ENCODE data around the gene KIF26A. TPM values are rescaled to one million over a fixed set of nuclear protein-coding genes. Genes with fewer than 3 reads are reported as not detected.

KIF26A gene
- polyA plus RNA-seq, 1 donor: 11.7 TPM

DNA sequence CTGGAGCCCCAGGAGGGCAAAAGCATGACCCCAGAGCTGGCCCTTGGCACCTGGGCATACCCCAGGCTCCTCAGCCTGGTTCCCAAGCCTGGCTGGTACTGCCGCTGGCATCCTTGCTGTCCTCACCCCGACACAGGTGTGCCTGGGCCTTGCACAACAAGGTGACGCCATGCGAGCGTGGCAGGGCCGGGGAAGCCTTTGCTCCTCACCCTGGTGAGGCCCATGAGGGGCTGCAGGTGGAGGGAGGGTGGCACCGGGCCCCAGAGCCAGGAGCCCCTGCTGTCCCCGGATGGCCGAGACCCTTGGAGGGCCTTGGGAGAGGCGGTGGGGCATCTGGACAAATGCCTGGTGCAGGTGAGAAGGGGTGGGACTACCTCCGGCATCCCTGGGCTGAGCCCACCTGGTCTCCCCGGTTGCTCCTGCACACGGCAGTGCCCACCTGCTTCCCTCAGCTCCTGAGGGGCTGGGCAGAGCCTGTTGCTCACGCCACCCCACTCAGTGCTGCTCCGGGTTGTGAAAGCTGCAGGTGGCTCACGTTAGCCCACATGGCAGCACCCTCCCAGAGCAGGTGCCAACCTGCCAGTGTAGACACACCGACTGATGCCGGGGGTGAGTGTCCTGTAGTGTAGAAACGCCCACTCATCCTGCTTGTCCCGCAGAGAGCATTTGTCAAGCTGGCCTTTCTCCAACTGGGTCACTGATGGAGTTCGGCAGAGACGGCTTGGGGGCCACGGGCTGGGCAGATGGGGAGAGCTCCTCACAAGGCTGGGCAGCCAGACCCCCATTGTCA, 24.6 kb upstream of the KIF26A start:
- no peak for DNase-seq

DNA sequence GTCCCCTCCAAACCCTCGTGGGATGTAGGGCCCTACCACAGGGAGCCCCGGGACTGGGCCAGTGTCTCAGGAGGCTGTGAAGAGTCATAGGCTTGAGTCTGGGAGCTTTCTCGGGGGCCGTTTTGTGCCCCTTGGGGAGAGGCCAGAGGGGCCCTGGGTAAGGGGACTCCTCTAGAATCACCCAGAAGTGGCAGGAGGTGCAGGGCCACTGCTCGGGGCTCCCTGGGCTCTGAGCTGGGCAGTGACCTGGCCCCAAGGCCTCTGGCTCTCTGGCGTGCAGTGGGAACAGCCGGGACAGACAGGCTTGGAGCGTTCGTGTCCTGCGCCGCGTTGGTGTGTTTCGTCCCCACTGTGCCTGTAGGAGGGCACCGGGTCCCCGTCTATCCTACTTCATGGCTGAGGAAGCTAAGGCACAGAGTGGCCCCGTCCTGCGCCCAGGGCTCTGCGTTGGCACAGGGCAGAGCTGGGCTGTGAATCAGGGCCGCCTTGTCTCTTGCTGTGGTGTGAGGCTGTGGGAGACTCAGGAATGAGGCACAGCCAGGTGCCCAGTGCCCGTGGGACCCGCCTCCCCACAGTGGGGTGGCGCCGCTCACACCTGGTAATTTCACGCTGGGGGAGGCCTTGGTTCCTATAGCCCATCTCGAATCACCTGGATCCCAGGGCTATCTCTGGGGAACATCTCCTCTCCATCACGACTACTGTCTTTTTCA, 23.8 kb upstream of the KIF26A start:
- no peak for DNase-seq

DNA sequence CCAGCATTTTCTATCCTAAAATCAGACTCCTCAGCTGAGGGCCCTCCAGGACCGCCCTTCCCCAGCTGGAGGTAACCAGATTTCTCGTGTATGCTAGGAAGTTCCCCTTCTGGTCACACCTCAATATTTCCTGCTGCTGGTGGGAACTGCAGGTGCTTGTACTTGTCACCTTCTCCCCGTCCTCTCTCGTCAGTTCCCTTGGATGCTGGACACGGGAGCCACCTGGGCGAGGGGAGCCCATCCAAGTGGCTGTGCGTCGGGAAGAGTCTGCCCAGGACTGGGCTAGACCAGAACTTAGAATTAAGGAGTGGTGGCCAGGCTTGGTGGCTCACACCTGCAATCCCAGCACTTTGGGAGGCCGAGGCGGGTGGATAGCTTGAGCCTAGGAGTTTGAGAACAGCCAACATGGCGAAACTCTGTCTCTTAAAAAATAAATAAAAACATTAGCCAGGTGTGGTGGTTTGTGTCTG, 23.2 kb upstream of the KIF26A start:
- no peak for DNase-seq

DNA sequence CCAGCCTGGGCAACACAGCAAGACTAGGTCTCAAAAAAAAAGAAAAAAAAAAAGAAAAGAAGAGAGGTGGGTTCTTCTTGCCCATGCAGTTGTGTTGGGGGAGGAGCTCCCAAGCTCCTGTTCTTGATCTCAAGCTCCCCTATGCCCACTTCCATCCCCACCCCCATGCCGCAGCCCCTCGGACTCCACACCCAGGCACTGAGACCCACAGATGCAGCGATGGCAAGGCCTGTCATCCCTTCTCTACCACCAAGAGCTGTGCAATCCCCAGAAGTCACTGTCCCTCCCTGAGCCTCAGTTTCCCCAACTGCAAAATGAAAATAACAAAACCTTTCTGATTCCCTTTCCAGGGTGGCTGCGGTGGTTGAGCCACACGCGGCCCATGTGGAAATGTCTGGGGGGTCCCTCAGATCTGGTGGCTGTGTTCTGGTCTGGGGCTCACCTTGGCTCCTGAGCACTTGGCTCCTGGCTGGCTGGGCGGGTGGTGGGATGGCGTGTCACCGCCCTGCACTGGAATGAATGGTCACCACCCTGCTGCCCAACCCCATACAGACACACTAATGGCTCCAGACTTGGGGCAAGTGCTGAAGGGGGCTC, 22.6 kb upstream of the KIF26A start:
- no peak for DNase-seq

DNA sequence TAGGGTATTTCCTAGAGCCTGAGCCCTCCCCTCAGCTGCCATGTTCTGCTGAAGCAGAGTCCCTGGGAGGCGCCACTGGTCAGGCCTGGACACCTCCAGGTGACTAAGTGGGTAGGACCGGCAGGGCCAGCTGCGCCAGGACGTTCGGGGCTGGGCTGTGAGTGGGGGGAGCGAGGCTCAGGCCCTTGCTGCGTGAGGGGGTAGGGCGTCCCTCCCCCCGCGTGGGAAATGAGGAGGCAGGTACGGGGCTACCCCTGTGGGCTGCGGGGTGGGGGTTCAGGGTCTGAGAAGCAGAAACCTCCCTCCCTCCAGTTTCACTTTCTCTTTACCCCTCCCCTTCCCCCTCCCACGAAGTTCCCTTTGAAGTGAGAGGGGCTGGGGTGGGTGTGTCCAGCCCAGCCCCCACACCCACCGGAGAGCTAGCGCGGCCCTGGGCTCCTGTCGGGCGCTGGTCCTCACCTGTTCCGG, 22.1 kb upstream of the KIF26A start:
- no peak for DNase-seq

DNA sequence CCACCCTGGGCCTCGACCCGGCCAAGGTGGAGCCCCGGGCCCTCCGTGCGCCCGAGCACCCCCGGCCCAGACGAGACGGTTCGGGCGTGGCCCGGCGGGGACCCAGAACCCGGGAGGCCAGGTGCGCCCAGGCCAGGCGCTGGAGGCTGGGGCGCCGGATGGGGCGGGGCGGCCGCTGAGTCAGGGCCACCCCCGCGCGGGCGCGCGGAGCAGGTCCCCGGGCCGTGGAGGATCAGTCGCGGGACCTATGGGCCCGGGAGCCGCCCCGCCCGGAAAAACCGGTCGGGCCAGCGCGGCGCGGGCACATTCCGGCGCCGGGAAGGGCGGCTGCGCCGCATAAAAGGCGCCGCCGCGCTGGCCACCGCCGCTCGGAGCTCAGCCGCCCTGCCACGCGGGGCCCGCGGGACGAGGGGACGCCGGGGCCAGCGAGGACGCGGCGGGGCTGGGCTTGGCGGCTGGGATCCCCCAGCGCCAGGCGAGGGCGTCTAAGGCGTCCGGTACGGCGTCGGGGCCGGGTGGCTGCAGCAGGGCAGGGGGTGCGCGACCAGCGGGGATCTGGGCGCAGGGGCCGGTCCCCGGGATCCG, 21.5 kb upstream of the KIF26A start:
- no peak for DNase-seq

DNA sequence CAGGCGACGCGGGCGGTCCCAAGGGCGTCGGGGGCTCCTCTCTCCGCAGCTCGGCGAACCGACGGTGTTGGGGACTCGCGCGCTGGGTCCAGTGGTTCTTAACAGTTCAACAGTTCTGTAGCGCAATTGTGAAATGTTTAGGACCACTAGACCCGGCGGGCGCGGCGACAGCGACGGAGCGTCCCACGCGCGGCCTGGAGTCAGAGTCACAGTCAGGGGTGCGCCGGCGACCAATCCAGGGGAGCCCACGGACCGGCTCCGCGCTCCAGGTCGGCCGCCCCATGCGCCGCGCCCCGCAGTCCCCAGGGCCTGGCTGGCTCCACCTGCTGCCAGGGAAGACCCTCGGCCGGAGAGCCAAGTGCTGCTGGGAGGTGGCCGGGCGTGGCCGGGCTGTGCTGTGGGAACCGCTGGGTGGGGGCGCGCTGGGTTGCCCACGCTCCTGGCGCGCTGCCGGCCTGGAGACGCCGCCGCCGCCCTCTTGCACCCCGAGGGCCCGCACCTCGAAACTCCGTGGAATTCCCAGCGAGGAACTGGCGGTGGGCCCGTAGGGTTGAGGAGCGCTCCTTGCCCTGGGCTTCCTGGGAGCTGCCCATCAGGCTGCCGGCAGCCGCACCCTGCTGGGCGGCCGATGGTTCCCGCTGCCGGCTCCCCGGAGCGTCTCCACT, 20.9 kb upstream of the KIF26A start:
- no peak for DNase-seq

DNA sequence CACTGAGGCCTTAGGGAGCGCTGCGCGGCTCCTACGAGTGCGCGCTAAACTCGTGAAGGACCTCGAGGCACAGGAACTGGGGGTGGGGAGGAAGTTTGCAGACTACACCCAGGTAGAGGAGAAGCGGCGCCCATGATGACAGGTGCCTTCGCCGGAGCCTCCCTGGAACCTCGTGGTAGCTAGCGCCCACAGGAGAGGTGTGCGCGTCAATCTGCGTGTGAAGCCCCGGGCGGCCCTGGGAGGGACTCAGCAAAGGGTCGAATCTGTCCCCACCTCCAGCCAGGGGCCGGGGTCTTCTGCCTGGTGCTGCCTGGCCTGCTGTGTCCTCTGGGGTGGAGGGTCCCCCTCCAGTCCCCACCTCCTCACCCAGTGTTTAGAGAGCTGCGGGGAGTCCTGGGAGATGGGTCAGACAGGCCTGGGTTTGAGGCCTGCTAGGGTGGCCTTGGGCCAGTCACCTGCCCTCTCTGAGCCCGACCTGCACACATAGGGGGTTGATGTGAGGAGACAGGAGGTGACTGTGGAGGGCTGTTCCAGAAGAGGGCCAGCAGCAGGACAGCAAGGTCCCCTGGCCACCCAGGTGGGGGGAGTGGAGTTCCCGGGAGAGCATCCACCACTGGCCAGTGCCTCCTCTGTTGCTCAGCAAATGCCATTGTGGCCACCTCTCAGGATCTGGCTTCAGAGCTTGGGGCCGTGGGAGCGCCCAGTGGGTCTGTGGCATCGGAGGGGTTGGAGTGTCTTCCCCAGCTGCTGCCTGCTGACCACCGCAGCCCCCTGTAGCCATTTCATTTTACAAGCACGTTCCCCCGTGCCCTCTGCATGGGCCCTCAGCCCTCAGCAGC, 20.2 kb upstream of the KIF26A start:
- DNase-seq: no peak

DNA sequence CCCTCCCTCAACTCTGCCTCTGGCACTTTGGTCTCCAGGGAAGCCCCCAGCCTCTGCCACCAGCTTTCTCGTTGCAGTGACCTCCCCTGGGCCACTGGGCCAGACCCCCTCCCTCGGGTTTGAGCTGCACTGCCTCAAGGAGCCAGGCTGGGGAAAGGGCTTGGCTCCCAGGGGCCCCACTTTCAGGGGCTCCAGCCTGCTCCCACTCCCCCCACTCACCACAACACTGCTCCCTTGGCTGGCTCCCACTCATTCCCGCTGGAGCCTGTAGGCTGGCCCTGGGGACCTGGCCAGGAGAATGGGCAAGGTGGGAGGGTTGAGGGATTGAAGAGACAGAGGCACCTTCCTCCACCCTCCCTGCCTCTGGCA, 19.3 kb upstream of the KIF26A start:
- DNase-seq: no peak

DNA sequence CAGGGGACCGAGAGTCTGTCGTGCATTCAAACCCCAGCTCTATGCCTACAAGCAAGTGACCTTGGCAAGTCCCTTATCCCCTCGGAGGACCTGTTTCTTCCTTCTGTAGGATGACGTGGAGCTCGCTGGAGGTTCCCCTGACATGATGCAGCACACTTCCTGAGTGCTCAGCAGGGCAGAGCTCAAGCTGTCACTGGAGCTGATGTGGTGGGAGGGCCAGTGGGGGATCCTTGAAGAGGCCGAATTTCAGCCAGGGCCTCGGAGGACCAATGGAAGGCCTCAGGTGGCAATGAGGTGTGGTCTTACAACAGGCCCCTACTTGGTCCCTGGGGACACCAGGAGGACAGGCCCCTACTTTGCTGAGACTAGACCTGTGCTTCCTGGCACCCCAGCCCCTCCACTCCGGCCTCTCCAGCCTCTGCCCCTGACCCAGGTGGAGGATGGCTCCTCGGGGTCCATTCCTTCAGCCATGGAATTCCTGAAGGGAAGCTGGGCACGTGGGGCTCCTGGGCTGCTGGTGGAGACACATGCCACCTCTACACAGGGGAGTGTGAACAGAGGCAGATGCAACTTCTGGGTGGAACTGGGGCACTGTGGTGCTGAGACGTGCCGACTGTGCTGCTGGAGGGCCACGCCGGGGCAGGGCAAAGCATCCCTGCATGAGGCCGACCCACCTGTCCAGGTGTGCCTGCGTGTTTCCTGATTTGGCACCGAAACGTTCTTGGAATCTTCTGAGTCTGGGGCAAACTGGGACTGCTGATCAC, 18.7 kb upstream of the KIF26A start:
- no peak for DNase-seq

DNA sequence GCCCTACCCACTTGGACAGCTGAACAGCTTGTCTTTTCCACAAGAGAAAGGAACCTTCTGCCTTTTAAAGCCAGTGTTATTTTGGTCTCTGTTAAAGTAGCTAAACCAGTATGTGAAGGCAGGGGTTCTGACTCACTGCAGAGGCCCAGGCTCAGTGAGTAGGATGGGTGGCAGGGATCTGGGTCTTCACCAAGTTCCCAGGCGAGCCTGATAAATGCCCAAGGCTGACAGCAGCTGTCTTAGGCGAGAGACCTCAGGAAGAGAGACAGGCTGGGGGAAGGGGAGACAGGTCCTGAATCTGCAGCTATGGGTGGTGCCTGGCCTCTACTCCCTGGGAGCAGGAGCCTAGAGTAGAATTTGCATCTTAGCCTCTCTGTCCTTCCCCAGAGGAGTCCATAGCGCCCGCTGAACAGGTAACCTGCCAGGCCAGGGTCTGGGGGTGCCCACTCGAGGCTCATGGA, 18.1 kb upstream of the KIF26A start:
- DNase-seq: no peak

DNA sequence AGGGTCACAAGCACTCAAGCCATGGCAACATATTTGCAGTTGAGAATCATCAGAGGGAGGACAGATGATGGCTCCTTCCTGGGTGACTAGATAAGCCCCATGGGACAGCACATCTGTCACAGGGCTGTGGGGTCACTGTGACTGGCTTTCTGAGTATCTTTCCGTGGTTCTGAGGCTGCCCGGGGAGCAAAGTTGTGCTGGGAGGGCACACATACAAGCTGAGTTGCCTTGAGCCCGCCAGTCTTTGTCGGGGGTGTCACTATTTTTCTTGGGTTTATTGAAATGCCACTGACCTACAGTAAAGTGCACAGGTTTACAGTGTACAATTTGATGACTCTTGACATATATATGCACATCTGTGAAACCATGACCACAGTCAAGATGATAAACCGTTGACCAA, 17.2 kb upstream of the KIF26A start:
- DNase-seq: no peak

DNA sequence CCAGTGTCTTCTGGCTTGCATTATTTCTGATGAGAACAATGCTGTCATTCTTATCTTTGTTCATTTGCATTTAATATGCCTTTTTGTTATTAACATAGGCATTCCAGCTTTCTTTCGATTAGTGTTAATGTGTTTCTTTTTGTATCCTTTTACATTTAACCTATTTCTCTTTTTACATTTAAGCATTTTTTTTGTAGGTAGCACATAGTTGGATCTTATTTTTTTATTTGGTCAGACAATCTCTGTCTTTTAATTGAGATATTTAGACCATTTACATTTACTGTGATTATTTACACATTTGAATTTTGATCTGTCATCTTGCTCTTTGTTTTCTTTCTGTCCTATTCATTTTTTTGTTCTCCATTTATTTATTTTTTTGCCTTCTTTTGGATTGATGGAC, 14.5 kb upstream of the KIF26A start:
- DNase-seq: no peak

DNA sequence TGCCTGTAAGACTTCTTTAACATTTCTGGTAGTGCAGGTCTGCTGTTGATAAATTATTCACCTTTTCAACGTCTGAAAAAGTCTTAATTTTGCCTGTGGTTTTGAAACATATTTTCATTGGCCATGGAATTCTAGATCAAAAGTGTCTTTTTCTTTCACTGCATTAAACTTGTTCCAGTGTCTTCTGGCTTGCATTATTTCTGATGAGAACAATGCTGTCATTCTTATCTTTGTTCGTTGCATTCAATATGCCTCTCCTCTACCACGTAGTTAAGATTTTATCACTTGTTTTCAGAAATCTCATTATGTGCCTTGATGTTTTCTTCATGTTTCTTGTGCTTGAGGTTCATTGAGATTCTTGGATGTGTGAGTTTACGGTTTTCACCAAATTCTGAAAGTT, 13.4 kb upstream of the KIF26A start:
- no peak for DNase-seq

DNA sequence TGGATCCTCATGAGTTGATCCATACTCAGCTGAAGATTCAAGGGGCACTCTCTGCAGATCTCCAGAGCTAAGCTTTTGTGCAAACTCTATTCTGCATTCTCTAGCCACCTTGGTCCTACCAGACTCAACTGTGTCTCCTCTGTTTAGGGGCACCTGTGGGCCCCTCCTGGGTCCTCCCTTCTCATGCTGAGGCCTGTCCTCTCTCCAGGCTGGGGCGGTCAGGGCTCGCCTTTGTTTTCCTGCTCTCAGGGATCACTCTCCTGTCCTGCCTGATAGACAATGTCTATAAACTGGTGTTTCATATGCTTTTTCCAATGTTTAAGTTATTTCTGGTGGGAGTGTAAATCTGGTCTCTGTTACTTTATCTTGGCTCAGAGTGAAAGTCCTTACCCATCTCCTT, 11.6 kb upstream of the KIF26A start:
- no peak for DNase-seq

DNA sequence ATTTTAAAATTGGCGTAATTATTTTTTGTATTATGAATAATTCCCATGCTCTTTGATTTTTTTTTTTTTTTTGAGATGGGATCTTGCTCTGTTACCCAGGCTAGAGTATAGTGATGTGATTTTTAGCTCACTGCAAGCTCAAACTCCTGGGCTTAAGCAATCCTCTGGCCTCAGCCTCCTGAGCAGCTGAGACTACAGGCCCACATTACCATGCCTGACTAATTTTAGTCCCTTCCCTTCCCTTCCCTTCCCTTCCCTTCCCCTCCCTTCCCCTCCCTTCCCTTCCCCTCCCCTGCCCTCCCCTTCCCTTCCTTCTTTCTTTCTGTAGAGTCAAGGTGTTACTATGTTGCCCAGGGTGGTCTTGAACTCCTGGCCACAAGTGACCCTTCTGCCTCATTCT, 9.4 kb upstream of the KIF26A start:
- no peak for DNase-seq

DNA sequence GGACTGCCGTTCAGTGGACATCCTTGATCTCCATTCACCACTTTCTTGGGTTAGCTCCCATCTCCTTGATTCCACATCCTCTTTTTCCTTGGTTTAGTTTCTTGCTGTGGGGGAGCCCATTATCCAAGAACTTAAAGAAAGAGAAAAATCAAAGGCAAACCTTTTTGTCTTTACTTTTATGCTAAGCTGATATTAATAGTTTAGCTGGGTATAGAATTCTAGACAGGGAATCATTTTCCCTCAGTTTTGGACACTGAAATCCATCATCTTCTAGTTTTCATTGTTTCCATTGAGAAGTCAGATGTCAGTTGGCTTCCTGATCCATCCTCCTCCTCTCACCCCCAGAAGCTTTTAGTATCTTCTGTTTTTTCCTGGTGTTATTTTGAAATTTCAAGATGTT, 8.8 kb upstream of the KIF26A start:
- DNase-seq: no peak

DNA sequence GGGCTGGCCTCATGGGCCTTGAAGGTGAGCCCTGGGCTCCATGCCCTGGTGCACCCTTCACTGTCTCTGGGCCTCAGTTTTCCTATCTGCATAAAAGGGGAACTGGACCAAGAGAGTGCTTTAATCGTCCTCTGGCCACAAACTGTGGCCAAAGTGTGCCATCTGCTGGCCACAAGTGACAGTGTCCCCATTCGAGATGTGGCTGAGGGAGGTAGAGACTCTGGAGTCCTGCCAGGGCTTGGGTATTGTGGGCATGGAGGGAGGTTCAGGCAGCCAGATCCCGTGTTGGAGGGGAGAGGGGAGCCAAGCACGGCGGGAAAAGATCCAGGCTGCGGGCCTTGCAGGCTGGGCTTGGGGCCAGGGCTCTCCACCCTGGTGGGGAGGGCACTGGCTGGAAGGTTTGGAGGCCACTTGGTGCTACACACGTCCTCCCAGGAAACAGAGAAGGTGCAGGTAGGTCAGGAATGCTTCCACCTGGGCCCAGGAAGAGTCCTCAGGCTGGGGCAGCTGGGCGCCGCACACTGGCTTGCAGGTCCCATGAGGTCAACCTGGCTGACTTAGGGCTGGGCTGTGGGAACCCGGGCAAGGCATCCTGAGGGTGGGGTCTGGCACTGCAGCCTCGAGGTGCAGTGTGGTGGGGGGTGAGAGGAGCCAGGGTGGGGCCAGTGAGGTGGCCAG, 7.3 kb upstream of the KIF26A start:
- no peak for DNase-seq

DNA sequence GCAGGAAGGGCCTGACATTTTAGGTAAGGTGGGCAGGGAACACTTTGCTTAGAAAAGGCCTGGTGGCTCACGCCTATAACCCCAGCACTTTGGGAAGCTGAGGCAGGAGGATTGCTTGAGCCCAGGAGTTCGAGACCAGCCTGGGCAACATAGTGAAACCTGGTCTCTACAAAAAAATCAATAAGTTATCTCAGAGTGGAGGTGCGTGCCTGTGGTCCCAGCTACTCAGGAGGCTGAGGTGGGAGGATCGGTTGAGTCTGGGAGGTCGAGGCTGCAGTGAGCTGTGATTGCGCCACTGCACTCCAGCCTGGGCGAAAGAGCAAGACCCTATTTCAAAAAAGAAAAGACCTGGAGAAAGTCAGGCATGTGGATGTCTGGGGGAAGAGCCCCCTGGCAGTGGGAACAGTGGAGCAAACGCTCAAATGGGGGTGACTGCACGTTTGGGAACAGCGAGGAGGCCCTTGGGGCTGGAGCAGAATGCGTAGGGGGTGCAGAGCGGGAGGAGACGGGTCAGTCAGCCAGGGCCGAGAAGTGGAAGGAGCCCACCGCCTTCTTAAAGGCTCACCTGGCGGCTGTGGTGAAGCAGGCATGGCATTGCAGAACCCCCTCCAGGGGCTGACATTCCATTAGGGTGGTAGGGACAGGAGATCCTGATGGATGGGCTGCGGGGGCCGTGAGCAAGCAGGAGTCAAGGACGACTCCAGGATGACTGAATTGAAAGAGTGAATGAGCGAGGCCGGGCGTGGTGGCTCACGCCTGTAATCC, 6.2 kb upstream of the KIF26A start:
- DNase-seq: no peak

DNA sequence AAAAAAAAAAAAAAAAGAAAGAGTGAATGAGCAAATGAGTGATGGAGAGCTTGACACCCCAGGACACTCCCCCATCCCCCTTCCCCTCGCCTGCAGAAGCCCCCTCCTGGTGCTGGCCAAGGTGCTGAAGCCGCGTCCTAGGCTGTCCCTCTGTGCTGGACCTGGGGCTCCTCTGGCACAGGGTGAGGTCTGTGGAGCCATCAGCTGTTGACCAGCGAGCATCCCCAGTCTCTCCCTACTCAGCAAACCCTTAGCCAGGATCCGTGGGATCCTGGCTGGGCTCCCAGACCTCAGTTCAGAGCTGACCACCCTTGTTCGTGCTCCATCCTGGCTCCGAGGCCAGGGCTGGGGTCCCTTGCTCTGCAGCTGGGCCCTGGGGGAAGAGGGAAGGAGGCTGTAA, 5.4 kb upstream of the KIF26A start:
- DNase-seq: no peak

Data from hindlimb muscle (tissue), 1 donor.